ENCODE results near the gene ST3GAL4.

GRCh38 chr11:126457817-126458216 lies 102.3 kb downstream of the ST3GAL4 start:
- TF ChIP-seq, protein P1, sequence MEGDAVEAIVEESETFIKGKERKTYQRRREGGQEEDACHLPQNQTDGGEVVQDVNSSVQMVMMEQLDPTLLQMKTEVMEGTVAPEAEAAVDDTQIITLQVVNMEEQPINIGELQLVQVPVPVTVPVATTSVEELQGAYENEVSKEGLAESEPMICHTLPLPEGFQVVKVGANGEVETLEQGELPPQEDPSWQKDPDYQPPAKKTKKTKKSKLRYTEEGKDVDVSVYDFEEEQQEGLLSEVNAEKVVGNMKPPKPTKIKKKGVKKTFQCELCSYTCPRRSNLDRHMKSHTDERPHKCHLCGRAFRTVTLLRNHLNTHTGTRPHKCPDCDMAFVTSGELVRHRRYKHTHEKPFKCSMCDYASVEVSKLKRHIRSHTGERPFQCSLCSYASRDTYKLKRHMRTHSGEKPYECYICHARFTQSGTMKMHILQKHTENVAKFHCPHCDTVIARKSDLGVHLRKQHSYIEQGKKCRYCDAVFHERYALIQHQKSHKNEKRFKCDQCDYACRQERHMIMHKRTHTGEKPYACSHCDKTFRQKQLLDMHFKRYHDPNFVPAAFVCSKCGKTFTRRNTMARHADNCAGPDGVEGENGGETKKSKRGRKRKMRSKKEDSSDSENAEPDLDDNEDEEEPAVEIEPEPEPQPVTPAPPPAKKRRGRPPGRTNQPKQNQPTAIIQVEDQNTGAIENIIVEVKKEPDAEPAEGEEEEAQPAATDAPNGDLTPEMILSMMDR (IDR thresholded peaks at IDR 0.05), result no peak
- TF ChIP-seq, protein P2, sequence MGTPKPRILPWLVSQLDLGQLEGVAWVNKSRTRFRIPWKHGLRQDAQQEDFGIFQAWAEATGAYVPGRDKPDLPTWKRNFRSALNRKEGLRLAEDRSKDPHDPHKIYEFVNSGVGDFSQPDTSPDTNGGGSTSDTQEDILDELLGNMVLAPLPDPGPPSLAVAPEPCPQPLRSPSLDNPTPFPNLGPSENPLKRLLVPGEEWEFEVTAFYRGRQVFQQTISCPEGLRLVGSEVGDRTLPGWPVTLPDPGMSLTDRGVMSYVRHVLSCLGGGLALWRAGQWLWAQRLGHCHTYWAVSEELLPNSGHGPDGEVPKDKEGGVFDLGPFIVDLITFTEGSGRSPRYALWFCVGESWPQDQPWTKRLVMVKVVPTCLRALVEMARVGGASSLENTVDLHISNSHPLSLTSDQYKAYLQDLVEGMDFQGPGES (IDR thresholded peaks at IDR 0.05; ENCODE audit: low read depth, low read length), result no peak
- TF ChIP-seq SMC3 (IDR thresholded peaks at IDR 0.05; ENCODE audit: low read depth, low read length) (no peak), RFX5 (IDR thresholded peaks at IDR 0.05; ENCODE audit: low read length) (no peak), EP300 (IDR thresholded peaks at IDR 0.05; ENCODE audit: borderline replicate concordance in 1 of 2, low read depth in 1 of 2, low read length in 1 of 2) (no peak), RCOR1 (IDR thresholded peaks at IDR 0.05; ENCODE audit: low read length) (no peak), POLR2AphosphoS5 (IDR thresholded peaks at IDR 0.05; ENCODE audit: low read depth, low read length) (no peak), YY1 (IDR thresholded peaks at IDR 0.05; ENCODE audit: low read depth) (no peak), EZH2phosphoT487 (IDR thresholded peaks at IDR 0.05; ENCODE audit: borderline replicate concordance, low read depth) (no peak), MAX (IDR thresholded peaks at IDR 0.05; ENCODE audit: low read depth) (no peak), JUND (IDR thresholded peaks at IDR 0.05) (no peak), FOSL2 (IDR thresholded peaks at IDR 0.05; ENCODE audit: borderline replicate concordance, low read depth) (no peak)
- TF ChIP-seq, protein P3, sequence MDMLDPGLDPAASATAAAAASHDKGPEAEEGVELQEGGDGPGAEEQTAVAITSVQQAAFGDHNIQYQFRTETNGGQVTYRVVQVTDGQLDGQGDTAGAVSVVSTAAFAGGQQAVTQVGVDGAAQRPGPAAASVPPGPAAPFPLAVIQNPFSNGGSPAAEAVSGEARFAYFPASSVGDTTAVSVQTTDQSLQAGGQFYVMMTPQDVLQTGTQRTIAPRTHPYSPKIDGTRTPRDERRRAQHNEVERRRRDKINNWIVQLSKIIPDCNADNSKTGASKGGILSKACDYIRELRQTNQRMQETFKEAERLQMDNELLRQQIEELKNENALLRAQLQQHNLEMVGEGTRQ (IDR thresholded peaks at IDR 0.05; ENCODE audit: borderline replicate concordance, low read depth, low read length), result no peak
